Activated CD4-positive, alpha-beta memory T cell treated with anti-CD3 and anti-CD28 coated beads, Interleukin-2, amount 10 ng/mL, durations not matched to agents 7 days and 5 days (primary cell): ENCODE data around the gene SUFU. TPM values are rescaled to one million over a fixed set of nuclear protein-coding genes. Genes with fewer than 3 reads are reported as not detected.

Experiments
- CTCF ChIA-PET: fragments of 350-600 bp; sonication (Branson Sonifier 250); formaldehyde crosslinking; loops from one replicate; lab custom pipeline; 2021; ENCODE audit warnings: antibody characterized with exemption, inconsistent platforms; lab: Charles Lee
- POLR2A ChIA-PET: fragments of 350-600 bp; sonication (Branson Sonifier 250); formaldehyde crosslinking; loops from one replicate; lab custom pipeline; 2021; ENCODE audit warnings: antibody characterized with exemption; lab: Charles Lee
- DNase-seq: peaks from one replicate; pipeline ENCODE4 v3.0.0-alpha.2; 2020
- H3K27ac Mint-ChIP-seq: one replicate; pipeline ENCODE4 v1.8.0; 2021; ENCODE audit warnings: mild to moderate bottlenecking, mixed read lengths
- H3K27me3 Mint-ChIP-seq: one replicate; pipeline ENCODE4 v1.8.0; 2021; ENCODE audit warnings: mixed read lengths
- H3K36me3 Mint-ChIP-seq: one replicate; pipeline ENCODE4 v1.8.0; 2021; ENCODE audit warnings: low read depth, mixed read lengths
- H3K4me1 Mint-ChIP-seq: one replicate; pipeline ENCODE4 v1.8.0; 2021; ENCODE audit warnings: mixed read lengths
- H3K4me3 Mint-ChIP-seq: one replicate; pipeline ENCODE4 v1.8.0; 2021; ENCODE audit warnings: mild to moderate bottlenecking, mixed read lengths
- H3K9me3 Mint-ChIP-seq: one replicate; pipeline ENCODE4 v1.8.0; 2021; ENCODE audit warnings: mixed read lengths
- total RNA-seq, 2 experiments: library from RNA; stranded (reverse); gene quantifications; one replicate each; pipeline ENCODE4 v1.2.3, GENCODE V29; 2021

The SUFU gene
- total RNA-seq, 2 experiments from 2014 or later = 18.0 to 19.6 TPM

DNA sequence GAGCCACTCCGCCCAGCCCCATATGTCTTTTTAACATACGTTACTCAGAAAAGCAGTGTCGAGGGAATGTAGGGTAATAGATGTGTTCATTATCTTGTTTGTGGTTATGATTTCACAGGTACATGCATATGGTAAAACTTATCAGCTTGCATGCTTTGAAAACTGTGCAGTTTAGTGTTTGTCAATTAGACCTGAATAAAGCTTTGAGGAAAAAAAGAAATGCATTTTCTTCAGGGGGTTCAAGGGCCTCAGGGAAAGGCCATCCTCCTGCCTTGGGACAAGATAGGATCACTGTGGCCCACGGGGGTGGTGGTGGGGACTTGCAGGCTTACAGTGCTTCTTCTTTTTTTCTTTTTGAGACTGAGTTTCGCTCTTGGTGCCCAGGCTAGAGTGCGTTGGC is 36.5 kb upstream of the SUFU start:
- CTCF ChIA-PET = interaction anchor here (1.1 to 2.3 kb wide), 2 partner anchors 11 to 68 kb away, joined by 4 to 8 read pairs; no protein-coding TSS in a partner anchor
- Mint-ChIP-seq H3K27ac (no peak overlapping the region), H3K27me3 (no peaks in the 10 kb centered on the region), H3K4me1 (peaks cover 17% of the 10 kb centered on the region), H3K36me3 (peaks cover 4% of the 10 kb centered on the region), H3K9me3 (no peaks in the 10 kb centered on the region), H3K4me3 (no peak overlapping the region)
- POLR2A ChIA-PET = no interaction called here
- DNase-seq = no peak

DNA sequence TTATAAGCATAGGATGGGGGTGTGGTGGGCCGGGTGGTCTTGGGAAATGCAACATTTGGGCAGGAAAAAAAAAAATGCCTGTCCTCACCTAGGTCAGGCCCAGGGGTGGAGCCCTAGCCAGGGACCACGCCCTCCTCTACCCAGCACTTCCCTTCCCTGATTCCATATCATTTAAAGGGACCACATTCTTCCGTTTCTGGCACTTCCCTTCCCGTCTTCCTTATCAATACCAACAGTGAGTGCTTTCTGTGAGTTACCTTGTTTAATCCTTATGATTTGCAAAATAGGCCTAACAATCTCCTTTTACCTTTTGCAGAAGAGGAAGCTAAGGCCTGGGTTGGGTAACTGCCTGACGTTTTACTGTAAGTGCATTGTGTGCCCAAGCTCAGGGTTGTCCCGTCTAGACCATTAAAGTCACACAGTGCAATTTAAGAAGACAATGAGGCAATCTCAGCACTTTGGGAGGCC is 35.8 kb upstream of the SUFU start:
- Mint-ChIP-seq H3K4me3 (no peak overlapping the region), H3K27me3 (no peaks in the 10 kb centered on the region), H3K4me1 (peaks cover 14% of the 10 kb centered on the region), H3K9me3 (no peaks in the 10 kb centered on the region), H3K27ac (no peak overlapping the region), H3K36me3 (peaks cover 7% of the 10 kb centered on the region)
- CTCF ChIA-PET = interaction anchor here (1.1 to 2.3 kb wide), 2 partner anchors 11 to 69 kb away, joined by 4 to 8 read pairs; no protein-coding TSS in a partner anchor
- POLR2A ChIA-PET = interaction anchor here (1.2 kb wide), 1 partner anchor 310 kb away, joined by 3 read pairs; no protein-coding TSS in a partner anchor
- no peak for DNase-seq

DNA sequence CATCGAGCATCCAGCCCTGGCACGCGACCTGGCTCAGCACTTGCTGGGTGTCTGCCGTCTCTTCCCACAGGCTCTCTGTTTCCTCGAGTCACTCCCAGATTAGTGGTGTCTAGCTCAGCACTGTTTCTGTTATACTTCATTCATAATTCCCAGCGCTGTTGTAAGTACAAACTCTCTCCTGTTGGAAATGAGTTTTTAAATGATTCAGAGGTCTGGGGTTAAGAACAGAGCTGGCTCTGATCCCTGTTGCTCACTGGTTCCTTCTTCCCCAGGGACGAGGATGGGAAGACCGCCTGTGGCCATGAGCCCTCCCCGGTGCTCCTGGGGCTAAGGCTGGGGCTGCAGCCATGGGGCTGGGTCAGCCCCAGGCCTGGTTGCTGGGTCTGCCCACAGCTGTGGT is 35.1 kb upstream of the SUFU start:
- no peak overlapping the region for H3K27ac Mint-ChIP-seq
- peaks cover 18% of the 10 kb centered on the region for H3K4me1 Mint-ChIP-seq
- H3K36me3 Mint-ChIP-seq = peaks cover 7% of the 10 kb centered on the region
- CTCF ChIA-PET = interaction anchor here (1.1 to 2.3 kb wide), 2 partner anchors 10 to 70 kb away, joined by 4 to 8 read pairs; no protein-coding TSS in a partner anchor
- no peaks in the 10 kb centered on the region for H3K27me3 Mint-ChIP-seq
- H3K4me3 Mint-ChIP-seq = no peak overlapping the region
- no peak for DNase-seq
- H3K9me3 Mint-ChIP-seq = no peaks in the 10 kb centered on the region
- POLR2A ChIA-PET = interaction anchor here (0.9 to 1.6 kb wide), 4 partner anchors 8 to 310 kb away, joined by 3 to 6 read pairs (median 3); partner anchors contain the start of gene C10orf95

DNA sequence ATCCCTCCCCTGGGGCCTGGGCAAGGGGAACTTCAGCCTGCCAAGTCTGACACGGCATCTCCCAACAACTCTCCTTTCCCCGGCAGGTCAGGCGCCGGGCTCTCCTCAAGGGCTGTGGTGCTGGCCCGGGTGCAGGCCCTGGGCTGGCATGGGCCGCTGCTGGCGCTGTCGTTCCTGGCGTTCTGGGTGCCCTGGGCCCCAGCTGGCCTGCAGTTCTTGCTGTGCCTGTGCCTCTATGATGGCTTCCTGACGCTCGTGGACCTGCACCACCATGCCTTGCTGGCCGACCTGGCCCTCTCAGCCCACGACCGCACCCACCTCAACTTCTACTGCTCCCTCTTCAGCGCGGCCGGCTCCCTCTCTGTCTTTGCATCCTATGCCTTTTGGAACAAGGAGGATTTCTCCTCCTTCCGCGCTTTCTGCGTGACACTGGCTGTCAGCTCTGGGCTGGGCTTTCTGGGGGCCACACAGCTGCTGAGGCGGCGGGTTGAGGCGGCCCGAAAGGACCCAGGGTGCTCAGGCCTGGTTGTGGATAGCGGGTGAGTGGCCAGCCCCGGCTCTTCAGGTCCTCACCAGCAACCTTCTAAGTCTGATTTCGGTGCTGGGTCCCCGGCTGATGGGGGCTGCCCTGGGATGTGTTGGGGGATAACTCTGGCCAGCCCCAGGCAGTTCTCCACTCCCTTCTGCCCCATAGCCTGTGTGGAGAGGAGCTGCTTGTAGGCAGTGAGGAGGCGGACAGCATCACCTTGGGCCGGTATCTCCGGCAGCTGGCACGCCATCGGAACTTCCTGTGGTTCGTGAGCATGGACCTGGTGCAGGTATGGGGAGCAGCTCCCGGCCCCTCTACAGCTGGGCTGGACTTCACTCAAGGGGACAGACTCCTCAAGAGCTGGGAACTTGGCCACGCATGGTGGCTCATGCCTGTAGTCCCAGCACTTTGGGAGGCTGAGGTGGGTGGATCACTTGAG is 32.9 kb upstream of the SUFU start:
- Mint-ChIP-seq H3K4me1 (peaks cover 18% of the 10 kb centered on the region), H3K27ac (no peak overlapping the region), H3K9me3 (no peaks in the 10 kb centered on the region), H3K4me3 (no peak overlapping the region), H3K36me3 (peaks cover 10% of the 10 kb centered on the region), H3K27me3 (no peaks in the 10 kb centered on the region)
- DNase-seq = no peak
- ChIA-PET CTCF (interaction anchor here (3.3 kb wide), 1 partner anchor 240 kb away, joined by 9 read pairs; no protein-coding TSS in a partner anchor), POLR2A (interaction anchor here (1.6 kb wide), 1 partner anchor 20 kb away, joined by 10 read pairs; the partner anchor contains the start of gene C10orf95)

DNA sequence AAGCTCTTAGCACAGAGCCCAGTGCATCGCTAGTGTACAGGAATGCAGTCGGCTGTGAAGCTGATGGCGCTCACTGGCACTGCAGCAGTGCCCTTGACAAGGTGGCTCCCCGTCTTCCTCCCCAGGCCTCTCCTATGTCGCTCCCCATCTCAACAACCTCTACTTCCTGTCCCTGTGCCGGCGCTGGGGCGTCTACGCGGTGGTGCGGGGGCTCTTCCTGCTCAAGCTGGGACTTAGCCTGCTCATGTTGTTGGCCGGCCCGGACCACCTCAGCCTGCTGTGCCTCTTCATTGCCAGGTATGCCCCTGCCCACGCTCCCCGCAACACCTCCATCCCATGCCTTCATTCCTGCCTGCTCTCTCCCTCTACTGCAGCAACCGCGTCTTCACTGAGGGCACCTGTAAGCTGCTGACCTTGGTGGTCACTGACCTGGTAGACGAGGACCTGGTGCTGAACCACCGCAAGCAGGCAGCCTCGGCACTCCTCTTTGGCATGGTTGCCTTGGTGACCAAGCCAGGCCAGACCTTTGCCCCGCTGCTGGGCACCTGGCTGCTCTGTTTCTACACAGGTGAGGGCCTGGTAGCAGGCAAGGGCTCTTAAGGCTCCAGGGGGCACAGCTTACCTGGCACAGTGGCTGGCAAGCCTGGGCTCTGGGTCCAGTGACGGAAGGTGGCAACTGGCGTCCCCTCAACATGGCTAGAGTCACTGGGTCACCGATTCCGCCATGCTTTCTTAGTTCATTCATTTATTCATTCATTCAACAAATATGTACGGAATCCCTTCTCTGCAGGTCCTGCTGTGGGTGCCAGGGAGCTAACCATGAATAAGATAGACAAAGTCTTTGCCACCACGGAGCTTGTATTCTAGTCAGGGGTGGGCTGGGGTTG is 30.1 kb upstream of the SUFU start:
- ChIA-PET CTCF (interaction anchor here (0.6 to 3.3 kb wide), 4 partner anchors 10 to 376 kb away, joined by 3 to 9 read pairs (median 4); no protein-coding TSS in a partner anchor), POLR2A (interaction anchor here (0.5 to 2.6 kb wide), 7 partner anchors 12 to 228 kb away, joined by 3 to 11 read pairs (median 3); partner anchors contain the start of genes C10orf95 and GBF1)
- Mint-ChIP-seq H3K9me3 (no peaks in the 10 kb centered on the region), H3K27ac (peak overlapping the region; percentile 56), H3K36me3 (peaks cover 16% of the 10 kb centered on the region), H3K4me1 (peaks cover 16% of the 10 kb centered on the region), H3K4me3 (no peak overlapping the region), H3K27me3 (no peaks in the 10 kb centered on the region)
- DNase-seq = peak; percentile 26

DNA sequence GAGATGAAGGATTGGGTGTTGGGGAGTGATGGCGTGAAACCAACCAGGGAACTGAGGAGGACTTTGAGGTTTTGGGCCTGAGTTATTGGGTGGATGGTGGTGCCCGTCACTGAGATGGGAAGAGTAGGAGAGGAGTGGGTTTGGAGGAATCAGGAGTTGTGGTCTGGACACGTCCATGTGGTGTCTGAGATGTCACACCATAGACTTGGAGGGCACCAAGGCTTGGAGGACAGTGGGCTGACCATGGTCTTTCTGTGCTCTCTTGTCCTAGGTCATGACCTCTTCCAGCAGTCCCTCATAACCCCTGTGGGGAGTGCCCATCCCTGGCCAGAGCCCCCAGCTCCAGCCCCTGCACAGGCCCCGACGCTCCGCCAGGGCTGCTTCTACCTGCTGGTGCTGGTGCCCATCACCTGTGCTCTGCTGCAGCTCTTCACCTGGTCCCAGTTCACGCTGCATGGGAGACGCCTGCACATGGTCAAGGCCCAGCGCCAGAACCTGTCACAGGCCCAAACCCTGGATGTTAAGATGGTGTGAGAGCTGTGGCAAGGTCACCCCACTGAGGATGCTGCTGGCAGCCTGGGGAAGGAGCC is 28.2 kb upstream of the SUFU start:
- H3K4me1 Mint-ChIP-seq = peaks cover 14% of the 10 kb centered on the region
- H3K36me3 Mint-ChIP-seq = peaks cover 21% of the 10 kb centered on the region
- no peak overlapping the region for H3K4me3 Mint-ChIP-seq
- no peak for DNase-seq
- H3K9me3 Mint-ChIP-seq = no peaks in the 10 kb centered on the region
- POLR2A ChIA-PET = interaction anchor here (0.7 to 1.3 kb wide), 2 partner anchors 10 to 13 kb away, joined by 3 read pairs; no protein-coding TSS in a partner anchor
- CTCF ChIA-PET = interaction anchor here (0.6 to 1.8 kb wide), 2 partner anchors 14 to 72 kb away, joined by 3 to 5 read pairs; no protein-coding TSS in a partner anchor
- no peak overlapping the region for H3K27ac Mint-ChIP-seq
- H3K27me3 Mint-ChIP-seq = no peaks in the 10 kb centered on the region

DNA sequence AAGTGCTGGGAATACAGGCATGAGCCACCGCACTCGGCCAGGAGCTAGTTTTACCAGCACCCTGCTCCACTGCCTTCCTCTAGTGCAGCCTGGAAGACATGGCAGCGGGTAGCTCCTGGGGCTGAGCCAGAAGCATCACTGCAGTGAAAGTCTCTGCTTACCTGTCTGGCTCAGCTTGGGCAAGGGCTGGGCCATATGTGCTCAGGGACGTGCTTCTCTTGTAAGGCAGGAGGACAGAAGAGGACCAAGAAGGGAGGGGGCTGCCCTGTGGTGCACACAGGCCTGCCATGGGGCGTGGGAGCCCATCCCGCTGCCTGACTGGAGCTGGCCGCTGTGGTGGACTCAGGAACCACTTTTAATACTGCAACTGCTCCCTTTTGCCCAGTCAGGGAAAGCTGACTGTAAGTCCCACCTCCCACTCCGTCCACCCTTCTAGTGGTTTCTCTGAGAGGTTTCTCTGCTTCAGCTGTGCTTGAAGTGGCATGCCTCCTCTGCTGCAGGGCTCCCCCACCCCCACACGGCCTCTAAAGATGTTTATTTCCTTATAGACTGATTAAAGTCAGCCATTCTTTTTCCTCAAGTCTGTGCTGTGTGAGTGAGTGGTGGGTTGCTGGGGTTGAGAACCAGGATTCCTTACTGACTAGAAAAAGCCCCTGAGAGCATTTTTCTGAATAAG is 27.2 kb upstream of the SUFU start:
- ChIA-PET POLR2A (interaction anchor here (1.0 to 2.9 kb wide), 5 partner anchors 11 to 56 kb away, joined by 3 to 6 read pairs (median 3); partner anchors contain the start of genes FBXL15 and SUFU), CTCF (interaction anchor here (1.3 to 1.8 kb wide), 2 partner anchors 15 to 42 kb away, joined by 3 to 5 read pairs; no protein-coding TSS in a partner anchor)
- H3K27me3 Mint-ChIP-seq = no peaks in the 10 kb centered on the region
- no peak overlapping the region for H3K27ac Mint-ChIP-seq
- H3K4me3 Mint-ChIP-seq = no peak overlapping the region
- H3K9me3 Mint-ChIP-seq = no peaks in the 10 kb centered on the region
- peaks cover 14% of the 10 kb centered on the region for H3K4me1 Mint-ChIP-seq
- DNase-seq = no peak
- peaks cover 30% of the 10 kb centered on the region for H3K36me3 Mint-ChIP-seq

DNA sequence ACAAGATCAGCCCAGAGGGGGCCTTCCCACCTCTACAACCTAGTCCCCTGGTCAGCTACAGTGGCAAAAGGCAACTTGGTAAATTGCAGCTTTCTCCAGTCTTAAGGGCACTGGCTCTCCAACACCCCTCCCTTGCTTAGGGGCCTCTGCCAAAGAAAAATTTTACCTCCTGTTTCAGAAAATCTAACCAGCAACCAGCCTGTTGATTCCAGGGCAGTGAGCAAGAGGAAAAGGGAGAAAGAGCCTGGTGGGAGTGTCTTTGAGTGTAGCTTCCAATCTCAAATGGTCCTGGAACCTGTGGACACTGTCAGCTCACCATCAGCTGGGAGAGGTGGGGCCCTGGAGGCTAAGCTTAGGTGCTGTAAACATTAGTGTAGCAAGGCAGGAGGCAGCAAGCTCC is 24.1 kb upstream of the SUFU start:
- Mint-ChIP-seq H3K27ac (no peak overlapping the region), H3K4me1 (peaks cover 4% of the 10 kb centered on the region), H3K4me3 (no peak overlapping the region), H3K36me3 (peaks cover 53% of the 10 kb centered on the region), H3K9me3 (no peaks in the 10 kb centered on the region), H3K27me3 (no peaks in the 10 kb centered on the region)
- ChIA-PET CTCF (interaction anchor here (0.6 to 2.9 kb wide), 13 partner anchors 16 to 245 kb away, joined by 3 to 17 read pairs (median 5); partner anchors contain the start of genes ACTR1A, C10orf95, FBXL15 and NFKB2), POLR2A (interaction anchor here (0.9 to 2.2 kb wide), 7 partner anchors 18 to 248 kb away, joined by 3 to 6 read pairs (median 3); no protein-coding TSS in a partner anchor)
- no peak for DNase-seq

DNA sequence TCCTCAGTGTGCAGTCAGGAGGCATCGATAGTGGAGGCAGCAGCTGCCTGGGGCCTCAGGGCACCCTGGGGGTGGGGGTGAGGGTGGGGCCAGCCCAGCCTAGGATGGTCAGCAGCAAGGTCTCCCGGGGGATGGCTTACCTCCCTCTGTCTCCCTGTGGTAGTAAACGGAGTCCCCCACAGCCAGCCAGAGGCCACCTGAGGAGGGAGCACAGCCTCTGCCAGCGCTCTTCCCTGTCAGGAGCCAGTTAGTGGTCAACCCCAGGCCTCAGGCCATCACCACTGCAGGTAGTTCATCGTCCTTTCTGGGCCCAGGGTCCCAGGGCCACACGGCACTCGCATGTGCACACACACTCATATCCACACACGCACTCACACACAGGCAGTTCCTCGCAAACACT is 23.4 kb upstream of the SUFU start:
- POLR2A ChIA-PET = interaction anchor here (0.9 to 2.2 kb wide), 5 partner anchors 18 to 249 kb away, joined by 3 to 6 read pairs (median 3); no protein-coding TSS in a partner anchor
- no peaks in the 10 kb centered on the region for H3K9me3 Mint-ChIP-seq
- H3K27ac Mint-ChIP-seq = no peak overlapping the region

DNA sequence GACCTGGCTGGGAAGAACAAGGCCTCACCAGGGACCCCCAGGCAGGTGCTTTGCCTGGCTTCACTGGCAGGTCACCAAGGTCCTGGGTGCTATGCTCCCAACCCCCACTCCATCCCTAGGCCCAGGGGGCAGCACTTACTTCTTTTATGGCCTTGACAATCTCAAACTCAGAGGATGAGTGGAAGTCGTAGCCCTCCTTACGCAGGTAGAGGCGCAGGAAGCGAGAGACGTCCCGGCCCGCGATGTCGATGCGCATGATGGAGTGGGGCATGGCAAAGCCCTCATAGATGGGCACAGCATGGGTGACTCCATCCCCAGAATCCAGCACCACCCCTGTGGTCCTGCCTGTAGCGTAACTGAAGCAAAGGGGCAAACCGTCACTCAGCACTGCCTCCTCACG is 19.8 kb upstream of the SUFU start:
- H3K27ac Mint-ChIP-seq = no peak overlapping the region
- H3K27me3 Mint-ChIP-seq = no peaks in the 10 kb centered on the region
- DNase-seq = no peak
- CTCF ChIA-PET = no interaction called here
- POLR2A ChIA-PET = no interaction called here
- H3K4me1 Mint-ChIP-seq = peaks cover 1% of the 10 kb centered on the region
- no peaks in the 10 kb centered on the region for H3K9me3 Mint-ChIP-seq
- no peak overlapping the region for H3K4me3 Mint-ChIP-seq
- peaks cover 77% of the 10 kb centered on the region for H3K36me3 Mint-ChIP-seq

More for the DNA sequence above, 23.4 kb upstream of the SUFU start:
- Mint-ChIP-seq H3K4me1 (peaks cover 4% of the 10 kb centered on the region), H3K4me3 (no peak overlapping the region), H3K36me3 (peaks cover 60% of the 10 kb centered on the region), H3K27me3 (no peaks in the 10 kb centered on the region)
- CTCF ChIA-PET = interaction anchor here (0.6 to 2.9 kb wide), 7 partner anchors 22 to 245 kb away, joined by 3 to 17 read pairs (median 8); partner anchors contain the start of genes ACTR1A, C10orf95 and FBXL15
- no peak for DNase-seq
